Prostate gland (tissue), 2 donors: Measurements from ENCODE around the gene REEP2.

ENCODE experiments used
- CTCF ChIP-seq, 4 experiments: fragments of 200-600 bp in 2 of 4; fragments of 450-650 bp in 2 of 4; sonication (generic) in 2 of 4; IDR thresholded peaks; 1 replicate in 3 of 4; 2 replicates in 1 of 4; pipeline ENCODE4 v1.5.1; 2016 to 2019; ENCODE audit warnings: antibody characterized with exemption in 4 of 4, mild to moderate bottlenecking in 2 of 4, moderate library complexity in 2 of 4
- POLR2A ChIP-seq: fragments of 450-650 bp; IDR thresholded peaks from one replicate; pipeline ENCODE4 v1.6.1; 2016; ENCODE audit warnings: antibody characterized with exemption, mild to moderate bottlenecking
- POLR2AphosphoS5 ChIP-seq: sonication (generic); formaldehyde crosslinking; IDR thresholded peaks from one replicate; pipeline ENCODE4 v1.6.1; 2017; ENCODE audit warnings: antibody characterized with exemption

- TF ChIP-seq CTCF (IDR thresholded peaks at IDR 0.05) (no peak), POLR2A (no peak), POLR2AphosphoS5 (no peak)
Observed at GRCh38 chr5:138452720-138453119, 13.9 kb downstream of the REEP2 start.
